ENCODE results near the gene AHRR.
"Not testable (repeated sequence)": the region's sequence is repeated elsewhere in the genome, so short reads cannot be mapped to it uniquely, and the experiment has no call there.

DNA sequence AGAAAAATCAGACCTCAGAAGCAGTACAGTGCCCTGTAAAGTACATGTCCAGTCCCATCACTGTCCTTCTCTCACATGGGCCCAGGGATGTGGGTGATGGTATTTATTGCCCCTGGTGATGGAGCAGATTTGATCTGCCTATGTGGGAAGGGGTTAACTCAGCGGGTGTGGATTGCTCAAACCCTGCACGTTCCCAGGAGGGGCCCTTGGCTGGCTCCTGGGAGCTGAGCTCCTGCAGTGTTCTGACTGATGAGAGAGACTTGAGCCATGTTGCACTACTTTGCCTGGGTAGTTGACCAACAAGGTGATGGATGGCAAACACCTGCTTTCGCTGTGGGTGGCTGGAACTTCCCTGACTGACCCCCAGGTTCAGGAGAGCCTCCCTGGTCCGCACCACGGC, 21.6 kb upstream of the AHRR start:
- TF ChIP-seq, protein P1, sequence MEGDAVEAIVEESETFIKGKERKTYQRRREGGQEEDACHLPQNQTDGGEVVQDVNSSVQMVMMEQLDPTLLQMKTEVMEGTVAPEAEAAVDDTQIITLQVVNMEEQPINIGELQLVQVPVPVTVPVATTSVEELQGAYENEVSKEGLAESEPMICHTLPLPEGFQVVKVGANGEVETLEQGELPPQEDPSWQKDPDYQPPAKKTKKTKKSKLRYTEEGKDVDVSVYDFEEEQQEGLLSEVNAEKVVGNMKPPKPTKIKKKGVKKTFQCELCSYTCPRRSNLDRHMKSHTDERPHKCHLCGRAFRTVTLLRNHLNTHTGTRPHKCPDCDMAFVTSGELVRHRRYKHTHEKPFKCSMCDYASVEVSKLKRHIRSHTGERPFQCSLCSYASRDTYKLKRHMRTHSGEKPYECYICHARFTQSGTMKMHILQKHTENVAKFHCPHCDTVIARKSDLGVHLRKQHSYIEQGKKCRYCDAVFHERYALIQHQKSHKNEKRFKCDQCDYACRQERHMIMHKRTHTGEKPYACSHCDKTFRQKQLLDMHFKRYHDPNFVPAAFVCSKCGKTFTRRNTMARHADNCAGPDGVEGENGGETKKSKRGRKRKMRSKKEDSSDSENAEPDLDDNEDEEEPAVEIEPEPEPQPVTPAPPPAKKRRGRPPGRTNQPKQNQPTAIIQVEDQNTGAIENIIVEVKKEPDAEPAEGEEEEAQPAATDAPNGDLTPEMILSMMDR (conservative IDR thresholded peaks at IDR 0.05; ENCODE audit: low read depth, low read length): not testable (repeated sequence)
- TF ChIP-seq EZH2 (IDR thresholded peaks at IDR 0.05; ENCODE audit: low read length, unreplicated experiment); EZH2phosphoT487 (IDR thresholded peaks at IDR 0.05; ENCODE audit: borderline replicate concordance, low read length): not testable (repeated sequence)
